ENCODE results near the gene STK38L.

Gene STK38L

DNA sequence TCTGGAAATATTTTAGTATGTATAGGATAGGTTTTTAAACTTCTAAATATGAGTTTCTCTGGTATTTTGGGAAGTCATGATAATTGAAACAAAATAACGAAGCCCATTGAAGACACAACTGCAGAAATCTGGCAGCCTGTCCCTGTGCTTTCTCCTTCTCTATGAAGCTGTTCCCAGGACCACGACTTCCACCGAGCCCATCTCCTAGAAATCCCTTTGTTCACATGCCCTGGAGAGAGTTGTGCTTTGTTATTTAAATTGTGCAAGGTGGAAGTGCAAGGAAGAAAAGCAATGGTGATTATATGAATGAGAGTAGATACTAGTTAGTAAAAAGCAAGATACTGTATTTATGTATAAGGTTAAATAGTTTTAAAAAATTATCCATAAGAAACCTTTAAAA lies 32.2 kb downstream of the STK38L start:
- DNase-seq (ENCODE audit: low spot score): no peak

DNA sequence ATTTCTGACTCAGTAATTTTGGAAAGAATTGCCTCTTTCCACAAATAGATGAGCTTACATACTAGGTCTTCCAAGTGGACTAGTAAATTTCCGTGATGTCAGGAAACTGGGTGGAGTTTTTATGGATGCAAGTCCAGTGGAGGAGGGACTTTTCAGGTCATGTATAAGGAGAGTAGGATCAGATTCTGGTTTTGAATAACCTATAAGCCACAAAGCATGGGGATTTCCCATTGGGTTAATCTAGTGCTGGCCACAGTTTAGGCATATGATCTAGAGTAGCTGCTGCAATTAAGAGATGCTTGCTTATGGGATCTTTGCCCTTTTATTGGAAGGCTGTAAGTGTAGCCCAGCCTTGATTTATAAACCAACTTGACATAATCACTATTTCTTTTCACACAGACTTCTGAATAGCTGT lies 33.8 kb downstream of the STK38L start:
- DNase-seq (ENCODE audit: low spot score): peak; percentile 34

DNA sequence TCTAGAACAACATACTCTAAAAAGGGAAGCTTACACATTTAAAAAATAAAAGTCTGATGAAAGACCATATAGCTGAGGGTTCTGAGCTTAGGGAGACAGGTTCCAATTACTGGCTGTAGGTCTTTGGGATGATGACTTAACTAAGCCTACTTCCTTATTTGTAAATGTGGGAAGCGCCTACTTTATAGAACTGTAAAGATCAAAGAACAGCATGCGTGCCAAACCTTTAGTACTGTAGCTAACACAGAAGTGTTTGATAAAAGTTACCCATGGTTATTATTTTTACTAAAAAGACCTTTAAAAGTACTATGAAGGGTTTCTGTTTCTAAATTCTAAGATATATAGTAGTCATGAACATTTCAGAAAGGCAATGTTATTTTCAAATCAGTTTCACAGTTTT lies 35.7 kb downstream of the STK38L start:
- no peak for DNase-seq (ENCODE audit: low spot score)

DNA sequence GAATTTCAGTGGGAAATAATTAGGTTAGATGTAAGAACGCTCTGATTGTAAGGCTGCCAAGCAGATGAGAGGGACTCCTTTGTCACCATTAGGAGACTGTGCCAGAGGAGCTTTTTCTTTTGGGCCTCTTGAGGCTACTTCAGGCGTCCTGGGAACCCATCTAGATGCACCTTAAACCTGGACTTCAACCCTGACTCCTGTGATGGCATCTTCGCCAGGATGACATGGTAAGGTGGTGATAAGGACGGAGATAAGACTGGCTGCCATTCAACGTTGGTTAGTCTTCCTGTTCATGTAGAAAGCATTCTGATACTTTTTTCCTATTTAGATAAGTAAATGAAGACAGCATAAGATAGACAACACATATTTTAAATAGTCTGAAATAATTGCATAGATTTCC lies 36.3 kb downstream of the STK38L start:
- no peak for DNase-seq (ENCODE audit: low spot score)

DNA sequence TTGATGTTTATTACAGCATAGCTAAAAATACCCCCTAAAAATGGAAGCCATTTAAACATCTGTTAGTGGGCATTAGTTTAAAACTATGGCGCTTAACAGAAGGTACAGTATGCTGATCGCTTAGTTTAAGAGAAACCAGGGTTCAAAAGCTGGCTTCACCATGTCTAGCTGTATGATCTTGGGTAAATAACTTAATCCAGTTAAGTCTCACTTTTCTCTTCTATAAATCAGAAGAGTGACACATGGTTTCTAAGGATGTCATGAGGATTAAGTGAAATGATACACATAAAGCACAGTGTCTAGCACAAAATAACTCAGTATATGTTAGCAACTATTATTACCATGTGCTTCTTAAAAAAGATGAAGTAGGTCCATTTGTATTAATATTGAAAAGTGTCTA lies 38.7 kb downstream of the STK38L start:
- DNase-seq (ENCODE audit: low spot score): no peak

DNA sequence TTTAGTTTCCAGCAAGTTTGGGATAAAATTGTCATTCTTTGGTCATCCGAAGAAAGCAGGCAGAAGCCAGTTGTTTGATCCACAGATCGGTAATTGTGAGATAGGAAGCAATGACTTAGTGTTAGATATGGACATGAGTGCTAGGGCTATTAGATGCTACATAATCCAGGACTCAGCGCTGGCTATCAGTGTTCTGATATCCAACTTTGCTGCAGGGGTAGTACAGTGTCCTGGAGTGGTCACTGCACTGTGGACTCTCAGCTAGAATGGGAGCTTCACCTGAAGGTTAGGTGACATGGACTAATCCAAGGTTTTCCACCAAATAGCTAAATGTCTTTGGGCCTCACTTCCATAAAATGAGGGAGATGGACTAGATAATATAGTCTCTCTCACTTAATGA lies 39.9 kb downstream of the STK38L start:
- no peak for DNase-seq (ENCODE audit: low spot score)

DNA sequence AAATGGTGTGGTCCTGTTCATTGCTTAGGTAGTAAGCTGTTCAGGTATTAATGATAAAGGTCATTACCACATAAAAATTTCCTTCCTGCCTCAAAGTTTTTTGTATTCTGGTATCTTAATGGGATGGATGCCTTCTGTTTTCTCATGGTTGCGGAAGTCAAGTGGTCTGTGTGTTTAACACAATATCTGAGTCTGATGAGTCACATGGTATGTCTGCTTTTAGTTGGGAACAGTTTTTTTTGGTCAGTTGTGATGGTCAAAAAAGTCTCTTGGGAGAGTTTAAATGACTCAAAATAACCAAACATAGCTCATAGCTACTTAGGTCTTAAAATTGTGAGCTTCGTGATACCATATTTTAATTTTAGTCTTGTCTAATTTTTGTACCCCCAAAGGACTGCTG lies 40.7 kb downstream of the STK38L start:
- DNase-seq (ENCODE audit: low spot score): peak; percentile 65

DNA sequence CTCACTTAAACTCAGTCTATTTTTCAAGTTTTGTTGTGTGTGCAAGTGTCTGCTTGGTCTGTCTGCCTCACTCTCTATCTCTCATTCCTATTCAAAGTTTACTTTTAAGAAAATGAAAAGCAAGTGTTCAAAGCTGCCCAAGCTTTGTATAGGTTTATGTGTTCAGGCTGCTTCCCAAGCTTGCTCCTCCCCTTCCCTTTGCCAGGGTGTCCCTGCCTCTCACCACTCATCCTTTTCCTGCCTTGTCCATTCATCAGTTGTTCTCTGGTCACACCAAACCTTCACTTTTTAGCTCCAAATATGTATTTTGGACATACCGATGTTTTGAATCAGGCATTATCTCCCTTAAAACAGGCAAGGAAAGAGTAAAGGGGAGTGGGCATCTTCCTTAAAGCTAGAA lies 41.3 kb downstream of the STK38L start:
- peak; percentile 28 for DNase-seq (ENCODE audit: low spot score)

DNA sequence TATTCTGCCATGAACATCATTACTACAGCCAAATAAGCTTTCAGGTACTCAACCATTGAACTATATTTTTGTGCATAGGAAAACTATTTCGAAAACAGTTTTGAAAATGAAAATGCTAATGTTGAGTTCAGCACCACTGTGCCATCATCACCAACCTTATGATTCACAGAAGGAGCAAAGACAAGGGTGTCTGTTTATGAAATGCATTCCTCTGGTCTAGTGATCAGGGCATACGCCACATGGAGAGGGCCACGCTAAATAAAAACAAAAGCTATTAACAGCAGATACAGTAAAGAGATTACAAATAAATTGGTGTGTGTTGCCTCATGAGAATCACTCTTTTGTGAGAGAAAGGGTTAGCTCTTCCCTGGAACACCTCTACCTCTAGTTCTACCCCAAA lies 45.3 kb downstream of the STK38L start:
- no peak for DNase-seq (ENCODE audit: low spot score)

DNA sequence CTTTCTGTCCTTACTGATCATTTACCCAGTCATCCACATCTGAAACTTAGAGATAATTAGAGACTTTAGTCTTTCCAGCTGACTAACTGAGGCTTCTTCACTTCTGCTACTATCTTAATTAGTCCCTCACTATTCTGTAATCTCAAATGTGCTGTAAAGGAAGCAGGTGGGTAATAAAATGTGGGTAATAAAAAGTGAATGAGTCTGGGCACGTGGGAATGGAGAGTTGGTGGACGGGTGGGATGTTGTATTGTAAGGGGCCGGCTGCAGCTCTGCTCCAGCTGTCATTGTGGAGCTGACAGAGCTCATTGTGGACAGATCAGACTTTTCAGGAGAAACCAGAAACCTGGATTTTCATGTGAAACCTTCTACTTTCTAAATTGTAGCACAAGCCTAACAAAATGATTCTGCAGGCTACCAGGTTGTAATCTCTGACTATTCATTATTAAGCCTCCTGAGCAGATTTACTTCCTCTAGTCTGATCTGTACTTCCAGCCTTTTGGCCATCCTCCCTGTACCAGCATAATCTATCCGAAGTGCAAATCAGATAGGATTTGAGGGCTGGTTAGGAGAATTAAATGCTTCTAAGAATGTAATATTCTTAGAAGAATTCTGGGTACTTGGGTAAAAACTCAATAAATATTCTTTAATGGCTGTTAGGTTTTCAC lies 46.5 kb downstream of the STK38L start:
- DNase-seq (ENCODE audit: low spot score): no peak

DNA sequence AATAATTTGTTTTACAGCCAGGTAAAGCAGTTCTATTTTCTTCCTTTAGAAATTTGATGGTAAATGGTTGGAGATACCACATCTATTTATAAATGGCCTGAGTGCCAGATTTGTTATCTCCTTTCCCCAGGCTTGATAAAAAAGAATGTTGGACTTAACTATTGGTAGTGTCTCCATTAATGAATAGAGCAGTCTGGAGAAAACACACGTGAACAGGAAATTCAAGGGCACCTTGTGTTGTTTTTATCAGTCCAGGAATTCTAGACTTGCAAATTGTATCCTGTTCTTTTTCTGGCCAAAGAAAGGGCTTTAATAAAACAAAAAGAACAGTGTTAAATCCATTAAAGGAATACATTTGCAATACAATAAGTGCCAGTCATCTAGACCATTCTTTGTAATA lies 47.8 kb downstream of the STK38L start:
- DNase-seq (ENCODE audit: low spot score): no peak

DNA sequence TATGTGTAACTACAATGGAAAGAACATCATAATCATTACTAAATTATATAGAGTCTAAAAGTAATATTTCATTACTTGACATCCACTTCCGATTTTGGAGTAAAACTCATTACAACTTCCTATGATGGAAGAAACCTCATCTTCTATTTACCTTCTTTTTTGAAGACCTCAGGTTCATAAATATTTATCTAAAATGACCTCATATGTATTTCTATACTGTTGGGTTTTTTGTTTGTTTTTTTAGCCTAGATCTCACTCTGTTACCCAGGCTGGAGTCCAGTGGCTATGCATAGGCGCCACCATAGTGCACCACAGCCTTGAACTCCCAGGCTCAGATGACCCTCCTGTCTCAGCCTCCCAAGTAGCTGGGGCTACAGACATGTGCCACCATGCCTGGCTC lies 48.6 kb downstream of the STK38L start:
- DNase-seq (ENCODE audit: low spot score): no peak

DNA sequence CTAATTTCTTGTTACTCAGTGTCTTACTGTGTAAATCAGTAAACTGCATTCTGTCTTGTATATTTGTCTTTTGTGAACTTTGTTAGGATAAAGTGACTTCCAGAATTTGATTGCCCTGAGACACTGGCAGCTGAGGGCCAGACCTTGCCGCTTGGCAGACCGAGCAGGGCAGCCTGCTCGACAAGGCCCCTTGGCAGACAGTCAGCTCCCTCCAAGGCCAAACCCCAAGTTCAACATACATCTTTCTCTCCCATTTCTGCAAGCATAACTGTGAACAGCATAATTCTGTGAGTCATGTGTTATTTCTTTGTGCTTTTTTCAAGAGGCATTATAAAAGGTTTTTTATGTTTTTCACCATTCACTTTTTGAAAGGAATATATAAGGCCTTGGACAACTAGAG lies 49.4 kb downstream of the STK38L start:
- DNase-seq (ENCODE audit: low spot score): no peak

DNA sequence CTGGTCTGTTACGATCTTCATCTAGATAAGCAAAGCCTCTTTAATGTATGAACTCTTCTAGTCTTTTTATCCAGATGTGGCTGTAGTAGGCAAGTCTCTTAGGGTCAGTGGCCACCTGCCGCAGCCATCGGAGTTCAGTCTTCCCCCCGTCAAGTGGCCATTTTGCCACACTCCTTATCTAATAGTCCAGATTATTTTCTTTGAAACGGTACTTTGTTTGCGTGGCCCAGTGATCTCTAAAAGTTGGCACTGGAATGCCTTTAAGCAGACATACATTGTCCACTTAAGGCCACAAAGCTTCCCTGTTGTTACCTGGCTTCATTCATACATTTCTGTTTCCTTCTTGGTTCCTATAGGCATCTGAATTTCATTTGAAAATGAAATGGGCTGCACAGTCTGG lies 52.6 kb downstream of the STK38L start:
- no peak for DNase-seq (ENCODE audit: low spot score)

DNA sequence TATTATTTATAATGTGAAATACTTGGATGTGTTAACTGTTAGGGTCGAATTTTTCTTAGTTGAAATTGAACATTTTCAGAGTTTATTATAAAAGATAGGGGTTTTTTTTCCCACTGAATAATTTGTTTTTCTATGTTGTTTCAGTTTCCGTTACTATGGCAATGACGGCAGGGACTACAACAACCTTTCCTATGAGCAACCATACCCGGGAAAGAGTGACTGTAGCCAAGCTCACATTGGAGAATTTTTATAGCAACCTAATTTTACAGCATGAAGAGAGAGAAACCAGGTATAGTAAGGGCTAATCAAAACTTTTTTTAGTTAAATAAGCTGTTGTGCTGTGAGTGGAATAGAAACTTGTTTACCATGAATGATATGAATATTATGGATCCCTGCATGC lies 53.5 kb downstream of the STK38L start:
- DNase-seq (ENCODE audit: low spot score): peak; percentile 17

DNA sequence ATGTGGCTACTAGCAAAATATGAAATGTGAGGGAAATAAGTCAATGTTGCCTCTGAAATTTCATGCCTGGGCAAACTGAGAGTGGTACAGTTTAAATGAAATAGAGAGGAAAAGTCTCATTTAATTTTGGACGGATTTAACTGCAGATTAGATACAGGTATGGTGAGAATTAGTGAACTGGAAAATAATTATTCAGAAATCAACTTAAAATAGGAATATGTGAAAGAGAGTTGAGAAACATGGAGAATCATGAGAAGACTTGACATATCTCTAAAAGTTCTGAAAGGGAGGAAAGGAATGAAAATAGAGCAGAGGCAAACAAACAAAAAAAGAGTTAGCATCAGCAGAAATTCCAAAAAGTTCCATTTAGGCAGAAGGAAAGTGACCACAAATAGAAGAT lies 55.0 kb downstream of the STK38L start:
- no peak for DNase-seq (ENCODE audit: low spot score)

DNA sequence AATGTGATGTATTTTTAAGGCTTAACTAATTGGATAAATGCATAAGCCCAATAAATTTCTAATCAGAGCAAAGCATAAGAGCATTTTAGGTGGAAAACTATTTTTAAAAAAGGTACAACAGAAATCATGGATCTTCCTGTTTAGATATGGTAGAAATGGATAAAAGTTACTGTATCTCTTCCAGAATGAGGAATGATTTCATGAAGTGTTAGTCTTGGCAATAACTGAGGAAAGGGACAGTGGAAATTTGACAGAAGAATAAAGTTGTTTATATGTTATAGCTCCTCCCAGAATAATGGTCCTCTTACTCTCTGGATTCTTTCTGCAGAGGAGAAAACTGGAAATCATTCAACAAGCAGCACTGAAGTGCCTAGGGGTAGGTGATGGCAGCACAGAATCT lies 56.1 kb downstream of the STK38L start:
- DNase-seq (ENCODE audit: low spot score): no peak

DNA sequence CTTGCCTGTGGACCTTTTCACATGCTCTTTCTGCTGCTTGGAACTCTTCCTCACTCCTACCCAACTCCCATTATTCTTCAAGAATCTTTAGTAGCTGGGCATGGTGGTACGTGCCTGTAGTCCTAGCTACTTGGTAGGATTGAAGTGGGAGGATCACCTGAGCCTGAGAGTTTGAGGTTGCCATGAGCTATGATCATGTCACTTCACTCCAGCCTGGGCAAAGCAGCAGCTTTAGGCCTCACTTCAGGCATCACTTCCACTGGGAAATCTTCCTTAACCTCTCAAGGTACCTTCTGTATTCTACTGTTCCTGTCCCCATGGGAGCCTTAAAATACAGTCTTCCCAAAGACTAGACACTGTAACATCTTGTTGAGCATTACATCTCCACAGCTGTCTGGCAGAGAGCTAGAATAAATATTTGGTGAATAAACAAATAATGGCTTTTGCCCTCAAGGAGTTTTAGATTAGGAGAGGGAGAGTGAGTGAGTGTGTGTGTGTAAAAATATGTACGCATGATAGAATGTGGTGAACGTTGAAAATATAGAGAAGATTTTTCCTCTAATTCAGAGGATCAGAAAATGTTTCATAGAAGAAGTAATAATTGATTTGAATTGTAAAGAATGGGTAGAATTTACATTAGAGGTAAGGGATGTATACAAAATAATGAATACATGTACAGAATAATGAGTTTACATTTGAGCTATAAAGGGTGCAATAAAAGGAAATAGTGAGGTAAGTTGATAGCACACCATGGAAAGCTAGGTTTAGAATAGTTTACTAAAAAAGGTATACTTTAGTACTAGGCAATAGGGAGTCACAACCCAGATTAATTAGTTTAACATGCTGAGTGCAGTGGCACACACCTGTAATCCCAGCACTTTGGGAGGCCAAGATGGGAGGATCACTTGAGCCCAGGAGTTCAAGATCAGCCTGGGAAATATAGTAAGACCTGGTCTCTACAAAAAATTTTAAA lies 59.3 kb downstream of the STK38L start:
- DNase-seq (ENCODE audit: low spot score): no peak

DNA sequence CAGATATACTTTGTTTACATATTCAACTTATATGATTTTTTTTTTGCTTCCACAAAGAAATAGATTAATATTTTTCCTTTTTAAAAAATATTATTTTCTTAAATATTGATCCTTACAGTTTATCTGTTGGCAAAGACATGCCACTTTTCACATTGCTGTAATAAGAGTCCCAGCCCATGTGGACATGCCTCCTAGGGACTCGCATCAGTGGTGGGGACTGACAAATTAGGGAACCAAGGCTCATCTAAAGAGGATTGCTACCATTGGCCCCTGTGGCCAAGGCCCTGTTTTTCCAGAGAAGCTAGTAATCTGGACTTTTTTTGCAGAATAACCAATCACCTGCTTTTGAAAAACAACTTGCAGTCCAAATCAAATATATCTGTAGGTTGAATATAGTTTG lies 60.8 kb downstream of the STK38L start:
- DNase-seq (ENCODE audit: low spot score): no peak

DNA sequence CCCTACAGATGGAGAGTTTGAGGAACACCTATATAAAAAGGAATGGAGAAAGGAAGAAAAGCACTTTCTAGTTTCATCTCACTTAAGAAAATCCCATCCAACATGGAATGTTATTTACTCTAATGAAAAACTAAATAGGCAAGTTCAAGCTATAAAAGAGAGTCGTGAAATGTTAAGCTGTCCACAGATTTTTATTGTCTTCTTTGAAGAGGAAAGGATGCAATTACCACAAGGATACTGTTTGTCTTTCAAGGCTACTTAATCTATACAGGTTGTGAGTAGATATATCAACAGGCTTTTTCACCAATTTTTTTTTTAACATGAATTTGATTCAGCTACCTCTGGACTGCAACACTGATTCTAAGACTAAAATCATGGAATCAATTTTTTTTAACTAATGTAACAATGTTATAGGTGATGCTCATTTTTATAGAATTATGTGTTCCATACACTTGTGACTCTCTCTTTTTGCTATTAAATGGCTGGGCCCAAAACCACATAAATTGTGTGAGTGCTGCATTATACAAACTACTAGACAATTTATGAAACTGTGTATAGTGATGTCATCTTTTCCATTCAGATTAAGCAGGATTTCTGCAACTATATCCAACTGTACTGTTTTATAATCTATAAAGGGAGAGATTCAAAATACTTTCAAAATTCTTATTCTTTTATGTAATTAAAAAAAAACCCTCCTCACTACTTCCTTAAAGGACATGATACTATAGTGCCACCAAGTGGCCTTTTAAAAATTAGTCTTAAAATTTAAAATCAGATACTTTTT lies 61.8 kb downstream of the STK38L start:
- DNase-seq (ENCODE audit: low spot score): peak; percentile 15

DNA sequence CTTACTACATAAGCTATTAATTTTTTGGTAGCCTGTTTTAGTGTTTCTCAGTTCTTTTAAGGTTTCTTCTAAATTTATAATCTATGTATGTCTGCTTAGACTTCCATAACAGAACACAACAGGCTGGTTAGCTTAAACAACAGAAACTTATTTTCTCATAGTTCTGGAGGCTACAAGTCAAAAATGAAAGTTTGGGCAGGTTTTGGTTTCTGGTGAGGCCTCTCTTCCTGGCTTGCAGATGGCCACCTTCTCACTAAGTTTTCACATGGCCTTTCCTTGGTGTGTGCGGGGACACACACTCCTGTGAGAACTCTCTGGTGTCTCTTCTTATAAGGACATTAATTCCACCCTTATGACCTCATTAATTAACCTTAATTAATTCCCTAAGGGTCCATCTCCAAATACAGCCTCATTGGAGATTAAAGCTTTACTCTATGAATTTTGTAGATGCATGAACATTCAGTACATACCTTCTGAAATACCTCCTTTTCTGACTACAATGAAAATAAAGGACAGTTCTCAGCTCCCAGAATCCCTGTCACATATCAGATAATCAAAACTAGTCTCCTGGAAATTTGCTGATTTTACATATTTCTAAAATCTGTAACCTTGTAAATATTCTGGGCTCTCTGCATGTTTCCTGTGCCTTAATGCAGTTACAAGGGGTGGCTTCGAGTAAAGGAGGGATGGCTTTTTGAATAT lies 65.4 kb downstream of the STK38L start:
- DNase-seq (ENCODE audit: low spot score): no peak

DNA sequence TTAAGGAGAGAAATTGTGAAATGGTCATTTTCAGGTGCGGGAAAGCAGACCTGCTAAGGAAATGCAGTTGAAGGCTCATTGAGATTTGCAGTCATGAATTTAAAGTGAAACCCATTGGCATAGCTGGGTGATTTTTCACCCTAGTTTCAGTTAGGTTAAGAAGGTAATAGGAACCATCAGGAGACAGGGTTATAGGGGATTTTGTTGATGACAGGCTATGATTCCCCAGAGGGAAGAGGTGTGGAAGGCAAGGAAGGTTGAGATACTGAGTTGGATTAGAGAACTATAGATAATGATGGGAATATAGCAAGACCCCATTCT lies 65.9 kb downstream of the STK38L start:
- DNase-seq (ENCODE audit: low spot score): no peak
